ENCODE data around the gene DPP6.

- TF ChIP-seq ELF4 (IDR thresholded peaks at IDR 0.05) = no peak
- no peak for TF ChIP-seq SUZ12 (IDR thresholded peaks at IDR 0.05)
- TF ChIP-seq LEF1 (IDR thresholded peaks at IDR 0.05; ENCODE audit: borderline replicate concordance) = no peak
- no peak for TF ChIP-seq HDGF (IDR thresholded peaks at IDR 0.05; ENCODE audit: borderline replicate concordance)
- no peak for TF ChIP-seq SP1 (IDR thresholded peaks at IDR 0.05)
- no peak for TF ChIP-seq NFRKB (IDR thresholded peaks at IDR 0.05)
- no peak for TF ChIP-seq PKNOX1 (IDR thresholded peaks at IDR 0.05)
- no peak for TF ChIP-seq CTBP1 (IDR thresholded peaks at IDR 0.05; ENCODE audit: borderline replicate concordance)
- TF ChIP-seq FOXA1 (IDR thresholded peaks at IDR 0.05) = no peak
- no peak for TF ChIP-seq ZNF384 (IDR thresholded peaks at IDR 0.05)
- TF ChIP-seq FOXK2 (IDR thresholded peaks at IDR 0.05) = no peak
Measured at GRCh38 chr7:154777023-154777422, 724.8 kb downstream of the DPP6 start.

Measured in HEK293T (cell line).